Gastrocnemius medialis (tissue), 4 donors: Measurements from ENCODE around the gene TMEM169.

Experiments used
- CTCF ChIP-seq, 5 experiments: fragments of 450-650 bp in 3 of 5; fragments of 200-600 bp in 2 of 5; sonication (generic) in 2 of 5; IDR thresholded peaks in 4 of 5; conservative IDR thresholded peaks in 1 of 5; 1 replicate in 4 of 5; 2 replicates in 1 of 5; pipeline ENCODE4 v1.5.1; 2016 to 2019; ENCODE audit warnings: antibody characterized with exemption in 5 of 5, mild to moderate bottlenecking in 3 of 5, moderate library complexity in 3 of 5
- POLR2A ChIP-seq, 2 donors: fragments of 450-650 bp; IDR thresholded peaks; one replicate each; pipeline ENCODE4 v1.6.1; 2017; ENCODE audit warnings: antibody characterized with exemption in 2 of 2, mild to moderate bottlenecking in 2 of 2, moderate library complexity in 2 of 2

GRCh38 chr2:216112926-216113325, 31.2 kb downstream of the TMEM169 start:
- TF ChIP-seq POLR2A (IDR thresholded peaks at IDR 0.05): no peak
- no peak for TF ChIP-seq CTCF (IDR thresholded peaks at IDR 0.05 in 4 of 5, conservative IDR thresholded peaks at IDR 0.05 in 1 of 5)
